AG09319 (cell line): Measurements from ENCODE around the gene LMNTD1.
A peak's percentile ranks its signal among the peaks of the same experiment; 100 is the strongest.

Experiments
- DNase-seq: peaks from one replicate; pipeline ENCODE4 v3.0.0-alpha.2; 2010; ENCODE audit warnings: low read depth; ENCODE audit errors: extremely low read depth
- CTCF ChIP-seq: IDR thresholded peaks from 2 replicates; pipeline ENCODE4 v1.5.1; 2011; ENCODE audit warnings: low read depth, mild to moderate bottlenecking, inconsistent platforms, low read length, moderate library complexity

The LMNTD1 gene

GRCh38 chr12:25587346-25587745 lies 34.3 kb upstream of the LMNTD1 start:
- no peak for DNase-seq
- TF ChIP-seq CTCF, result no peak

GRCh38 chr12:25585662-25586061 lies 32.6 kb upstream of the LMNTD1 start:
- TF ChIP-seq CTCF, result no peak
- no peak for DNase-seq

- DNase-seq, result peak; percentile 84
- TF ChIP-seq CTCF, result no peak
Observed at GRCh38 chr12:25585021-25585523, 32.0 kb upstream of the LMNTD1 start.

GRCh38 chr12:25584596-25584995 lies 31.5 kb upstream of the LMNTD1 start:
- no peak for TF ChIP-seq CTCF
- DNase-seq, result no peak

GRCh38 chr12:25583545-25583944 lies 30.5 kb upstream of the LMNTD1 start:
- no peak for DNase-seq
- TF ChIP-seq CTCF, result no peak; the same call in 1 of the 2 replicates

GRCh38 chr12:25581067-25581466 lies 28.0 kb upstream of the LMNTD1 start:
- TF ChIP-seq CTCF, result no peak
- no peak for DNase-seq

- no peak for TF ChIP-seq CTCF
- DNase-seq, result no peak
Observed at GRCh38 chr12:25578411-25579143, 25.5 kb upstream of the LMNTD1 start.
